HCT116 (cell line): ENCODE measurements around the gene DMXL1. TPM values are rescaled to one million over a fixed set of nuclear protein-coding genes. Genes with fewer than 3 reads are reported as not detected.

Source experiments
- ATAC-seq: fragments of 200-7000 bp; cut with Tn5 transposase; 2 replicates; pipeline ENCODE4 v1.9.1; 2020; ENCODE audit warnings: mild to moderate bottlenecking, moderate library complexity
- BruUV-seq: library from RNA; stranded (reverse); fragments of 400-500 nt; replicated peaks from 2 replicates; lab custom pipeline; 2021; lab: Mats Ljungman, UMichigan
- CTCF ChIA-PET: fragments of 300-600 bp; sonication (Branson Sonifier 250); formaldehyde crosslinking; loops from one replicate; lab custom pipeline; 2021; ENCODE audit warnings: antibody characterized with exemption; lab: Charles Lee
- POLR2A ChIA-PET: fragments of 300-600, 350-600 bp; sonication (Branson Sonifier 250); formaldehyde crosslinking; loops from one replicate; lab custom pipeline; 2021; ENCODE audit warnings: antibody characterized with exemption; lab: Charles Lee
- RAD21 ChIA-PET, 2 experiments: fragments of 300-600 bp; sonication (Branson Sonifier 250); formaldehyde crosslinking; loops; one replicate each; lab custom pipeline; 2023; ENCODE audit warnings: low total read pairs in 2 of 2; ENCODE audit not compliant: uncharacterized antibody in 2 of 2, unreplicated experiment in 2 of 2, low non-redundant PET in 1 of 2; lab: Charles Lee
- DNase-seq: peaks from one replicate; pipeline ENCODE4 v3.0.0-alpha.2; 2010; ENCODE audit warnings: low read depth, low spot score
- H2AFZ ChIP-seq: fragments of 200-600 bp; shearing (Covaris generic), sonication (generic); 2 replicates; pipeline ENCODE4 v1.6.1; 2017; ENCODE audit warnings: low read depth, mixed run types, mixed read lengths, antibody characterized with exemption, low read length; ENCODE audit not compliant: poor library complexity, severe bottlenecking
- H3K27ac ChIP-seq: 2 replicates; pipeline ENCODE4 v1.5.1; 2012; ENCODE audit warnings: low read depth, low read length
- H3K27me3 ChIP-seq: fragments of 200-600 bp; sonication (generic); 2 replicates; pipeline ENCODE4 v1.6.1; 2016; ENCODE audit warnings: mixed run types, low read length, mixed read lengths; ENCODE audit not compliant: insufficient read depth
- H3K36me3 ChIP-seq, 2 experiments: fragments of 200-500 bp in 1 of 2; fragments of 200-600 bp in 1 of 2; sonication (Bioruptor generic) in 1 of 2; sonication (generic) in 1 of 2; 2 replicates each; pipeline versions ENCODE4 v1.5.1 to v1.6.1; 2014 to 2016; ENCODE audit warnings: low read length in 2 of 2, inconsistent platforms in 1 of 2, mixed read lengths in 1 of 2, mixed run types in 1 of 2; ENCODE audit not compliant: insufficient read depth in 2 of 2, control insufficient read depth in 1 of 2
- H3K4me1 ChIP-seq, 2 experiments: fragments of 200-600 bp in 1 of 2; sonication (generic) in 1 of 2; 2 replicates each; pipeline versions ENCODE4 v1.5.1 to v1.6.1; 2012 to 2017; ENCODE audit warnings: low read length in 2 of 2, inconsistent platforms in 1 of 2, mild to moderate bottlenecking in 1 of 2, mixed read lengths in 1 of 2, mixed run types in 1 of 2, moderate library complexity in 1 of 2; ENCODE audit not compliant: insufficient read depth in 2 of 2, control insufficient read depth in 1 of 2
- H3K4me2 ChIP-seq: fragments of 200-600 bp; sonication (generic); 2 replicates; pipeline ENCODE4 v1.6.1; 2017; ENCODE audit warnings: mixed run types, low read length, mixed read lengths
- H3K4me3 ChIP-seq, 2 experiments: fragments of 200-600 bp in 1 of 2; sonication (generic) in 1 of 2; replicated peaks in 1 of 2; 2 replicates each; pipeline ENCODE4 v1.5.1; 2011 to 2016; ENCODE audit warnings: low read length in 2 of 2, control low read depth in 1 of 2, low read depth in 1 of 2, mild to moderate bottlenecking in 1 of 2, mixed read lengths in 1 of 2, mixed run types in 1 of 2
- H3K79me2 ChIP-seq: fragments of 200-600 bp; sonication (generic); 2 replicates; pipeline ENCODE4 v1.6.1; 2017; ENCODE audit warnings: mild to moderate bottlenecking, mixed run types, low read length, moderate library complexity, mixed read lengths; ENCODE audit not compliant: insufficient read depth
- H3K9ac ChIP-seq: fragments of 200-600 bp; sonication (generic); 2 replicates; pipeline ENCODE4 v1.6.1; 2016; ENCODE audit warnings: low read length, mixed read lengths
- H3K9me2 ChIP-seq: fragments of 200-600 bp; sonication (generic), shearing (Covaris generic); 2 replicates; pipeline ENCODE4 v1.6.1; 2017; ENCODE audit warnings: mixed run types, mild to moderate bottlenecking, moderate library complexity; ENCODE audit not compliant: insufficient read depth
- H3K9me3 ChIP-seq, 2 experiments: fragments of 200-500 bp in 1 of 2; fragments of 200-600 bp in 1 of 2; sonication (Bioruptor generic) in 1 of 2; sonication (generic) in 1 of 2; 2 replicates each; pipeline ENCODE4 v1.6.1; 2014 to 2017; ENCODE audit warnings: low read length in 2 of 2, mixed read lengths in 2 of 2, inconsistent platforms in 1 of 2, low read depth in 1 of 2, mild to moderate bottlenecking in 1 of 2, mixed run types in 1 of 2, moderate library complexity in 1 of 2; ENCODE audit not compliant: control insufficient read depth in 1 of 2, insufficient read depth in 1 of 2
- H4K20me1 ChIP-seq: fragments of 200-600 bp; sonication (generic), shearing (Covaris generic); 2 replicates; pipeline ENCODE4 v1.6.1; 2017; ENCODE audit warnings: mixed run types, mild to moderate bottlenecking, moderate library complexity; ENCODE audit not compliant: insufficient read depth
- ATF3 ChIP-seq: IDR thresholded peaks from 2 replicates; pipeline ENCODE4 v1.6.1; 2012
- CTCF ChIP-seq, 3 experiments: fragments of 200-600 bp in 1 of 3; sonication (generic) in 1 of 3; IDR thresholded peaks in 2 of 3; conservative IDR thresholded peaks in 1 of 3; 2 replicates each; pipeline ENCODE4 v1.5.1; 2012 to 2017; ENCODE audit warnings: low read depth in 2 of 3, low read length in 2 of 3, antibody characterized with exemption in 1 of 3, borderline replicate concordance in 1 of 3, control low read depth in 1 of 3, mild to moderate bottlenecking in 1 of 3, mixed read lengths in 1 of 3, mixed run types in 1 of 3, moderate library complexity in 1 of 3; ENCODE audit not compliant: insufficient read depth in 1 of 3
- ELF1 ChIP-seq: IDR thresholded peaks from 2 replicates; pipeline ENCODE4 v1.6.1; 2012; ENCODE audit warnings: low read depth, borderline replicate concordance
- EZH2 ChIP-seq: fragments of 200-600 bp; sonication (generic); IDR thresholded peaks from 2 replicates; pipeline ENCODE4 v1.6.1; 2017; ENCODE audit warnings: antibody characterized with exemption, mixed run types
- EZH2phosphoT487 ChIP-seq: fragments of 200-600 bp; IDR thresholded peaks from 2 replicates; pipeline ENCODE4 v1.6.1; 2018; ENCODE audit warnings: antibody characterized with exemption, borderline replicate concordance
- FOSL1 ChIP-seq: IDR thresholded peaks from 2 replicates; pipeline ENCODE4 v1.6.1; 2012; ENCODE audit warnings: low read depth
- JUND ChIP-seq: IDR thresholded peaks from 2 replicates; pipeline ENCODE4 v1.6.1; 2012
- POLR2A ChIP-seq: IDR thresholded peaks from 2 replicates; pipeline ENCODE4 v1.7.0; 2011; ENCODE audit warnings: borderline replicate concordance; ENCODE audit not compliant: insufficient read depth, insufficient read length; ENCODE audit errors: extremely low read depth
- POLR2AphosphoS5 ChIP-seq: IDR thresholded peaks from 2 replicates; pipeline ENCODE4 v1.6.1; 2011; ENCODE audit warnings: mild to moderate bottlenecking, low read depth, low read length, moderate library complexity
- RAD21 ChIP-seq: IDR thresholded peaks from 2 replicates; pipeline ENCODE4 v1.6.1; 2012; ENCODE audit warnings: low read depth, mild to moderate bottlenecking
- SIN3A ChIP-seq: IDR thresholded peaks from 2 replicates; pipeline ENCODE4 v1.6.1; 2012; ENCODE audit warnings: low read depth
- SP1 ChIP-seq: IDR thresholded peaks from 2 replicates; pipeline ENCODE4 v1.6.1; 2012; ENCODE audit warnings: low read depth
- SRF ChIP-seq: IDR thresholded peaks from 2 replicates; pipeline ENCODE4 v1.6.1; 2012; ENCODE audit warnings: low read depth
- YY1 ChIP-seq: IDR thresholded peaks from 2 replicates; pipeline ENCODE4 v1.6.1; 2011; ENCODE audit warnings: low read length, low read depth, moderate library complexity, mild to moderate bottlenecking; ENCODE audit not compliant: insufficient replicate concordance; ENCODE audit errors: extremely low read depth
- intact Hi-C: fragments of 100-400 bp; cut with micrococcal nuclease; formaldehyde crosslinking; loops from 2 replicates; pipeline ENCODE4 v1.10.0; 2022
- total RNA-seq: library from RNA; stranded (reverse); gene quantifications from one replicate; pipeline ENCODE4 v1.2.1, GENCODE V29; 2021; ENCODE audit not compliant: unreplicated experiment

Gene DMXL1
- total RNA-seq, 1 experiment from 2014 or later, result 21.1 TPM

GRCh38 chr5:119123280-119123679 is 52.4 kb downstream of the DMXL1 start:
- H3K27ac ChIP-seq, result no peak overlapping the region
- H3K27me3 ChIP-seq, result no peaks in the 10 kb centered on the region
- ATAC-seq (no peak), DNase-seq (no peak)
- no peak overlapping the region for H3K9ac ChIP-seq
- ChIA-PET CTCF (no interaction called here), POLR2A (no interaction called here), RAD21 (no interaction called here)
- 0 out of 4 replicates have a peak, but pooled peaks cover 0 to 3% of the 10 kb centered on the region in 2 experiments for H3K36me3 ChIP-seq
- no peaks in the 10 kb centered on the region for H3K9me2 ChIP-seq
- intact Hi-C loops, result no loop called here
- BruUV-seq, result no TSS peak
- H3K79me2 ChIP-seq, result no peaks in the 10 kb centered on the region
- no peak overlapping the region for H2AFZ ChIP-seq
- no peaks in the 10 kb centered on the region for H4K20me1 ChIP-seq
- H3K4me2 ChIP-seq, result no peak overlapping the region
- TF ChIP-seq SP1 (no peak), ATF3 (no peak), ELF1 (no peak), POLR2AphosphoS5 (no peak), CTCF (IDR thresholded peaks at IDR 0.05 in 2 of 3, conservative IDR thresholded peaks at IDR 0.05 in 1 of 3; ENCODE audit: borderline replicate concordance in 1 of 3, insufficient read depth in 1 of 3, low read depth in 2 of 3, low read length in 2 of 3) (no peak), FOSL1 (no peak), JUND (no peak), YY1 (no peak), SIN3A (no peak), EZH2 (no peak), POLR2A (no peak), EZH2phosphoT487 (no peak), SRF (no peak), RAD21 (no peak)
- no peaks in the 10 kb centered on the region for H3K9me3 ChIP-seq
- no peak overlapping the region for H3K4me3 ChIP-seq
- H3K4me1 ChIP-seq, result no peaks in the 10 kb centered on the region
